GM15510 (cell line): ENCODE data around the gene TRIB2.

Experiments used
- POLR2A ChIP-seq: IDR thresholded peaks from 3 replicates; pipeline ENCODE4 v1.6.1; 2011; ENCODE audit warnings: borderline replicate concordance; ENCODE audit not compliant: insufficient read length; ENCODE audit errors: extremely low read depth

Gene TRIB2

GRCh38 chr2:12686708-12687283, 29.9 kb upstream of the TRIB2 start:
- no peak for TF ChIP-seq POLR2A

- no peak for TF ChIP-seq POLR2A
These were observed 28.6 kb upstream of the TRIB2 start for GRCh38 chr2:12688091-12688490.

- no peak for TF ChIP-seq POLR2A
These were observed 27.8 kb upstream of the TRIB2 start for GRCh38 chr2:12688893-12689292.

- no peak for TF ChIP-seq POLR2A
These were observed 23.2 kb upstream of the TRIB2 start for GRCh38 chr2:12693509-12693908.

GRCh38 chr2:12694990-12695774, 21.6 kb upstream of the TRIB2 start:
- TF ChIP-seq POLR2A, result no peak

- no peak for TF ChIP-seq POLR2A
These were observed 19.1 kb upstream of the TRIB2 start for GRCh38 chr2:12697617-12698016.

- TF ChIP-seq POLR2A, result no peak
These were observed 15.7 kb upstream of the TRIB2 start for GRCh38 chr2:12700989-12701388.

- TF ChIP-seq POLR2A, result no peak
These were observed 15.0 kb upstream of the TRIB2 start for GRCh38 chr2:12701786-12702167.

GRCh38 chr2:12702168-12703121, 14.3 kb upstream of the TRIB2 start:
- TF ChIP-seq POLR2A, result no peak

- no peak for TF ChIP-seq POLR2A
These were observed 12.4 kb upstream of the TRIB2 start for GRCh38 chr2:12704378-12704777.

- TF ChIP-seq POLR2A, result no peak
These were observed 11.5 kb upstream of the TRIB2 start for GRCh38 chr2:12705230-12705629.

GRCh38 chr2:12705742-12706141, 11.0 kb upstream of the TRIB2 start:
- TF ChIP-seq POLR2A, result no peak

GRCh38 chr2:12708508-12709206, 8.1 kb upstream of the TRIB2 start:
- no peak for TF ChIP-seq POLR2A

- TF ChIP-seq POLR2A, result no peak
These were observed 7.6 kb upstream of the TRIB2 start for GRCh38 chr2:12709207-12709522.

- no peak for TF ChIP-seq POLR2A
These were observed 6.4 kb upstream of the TRIB2 start for GRCh38 chr2:12710301-12710700.
